Measurements from ENCODE around the gene FKRP. TPM values are rescaled to one million over a fixed set of nuclear protein-coding genes. Genes with fewer than 3 reads are reported as not detected.
A peak's percentile ranks its signal among the peaks of the same experiment; 100 is the strongest.

FKRP gene
- total and polyA plus RNA-seq, 2 of the 13 experiments (the other 11 are each of a cell fraction or from before 2014, with no cell fraction given) = 7.3 to 9.8 TPM

DNA sequence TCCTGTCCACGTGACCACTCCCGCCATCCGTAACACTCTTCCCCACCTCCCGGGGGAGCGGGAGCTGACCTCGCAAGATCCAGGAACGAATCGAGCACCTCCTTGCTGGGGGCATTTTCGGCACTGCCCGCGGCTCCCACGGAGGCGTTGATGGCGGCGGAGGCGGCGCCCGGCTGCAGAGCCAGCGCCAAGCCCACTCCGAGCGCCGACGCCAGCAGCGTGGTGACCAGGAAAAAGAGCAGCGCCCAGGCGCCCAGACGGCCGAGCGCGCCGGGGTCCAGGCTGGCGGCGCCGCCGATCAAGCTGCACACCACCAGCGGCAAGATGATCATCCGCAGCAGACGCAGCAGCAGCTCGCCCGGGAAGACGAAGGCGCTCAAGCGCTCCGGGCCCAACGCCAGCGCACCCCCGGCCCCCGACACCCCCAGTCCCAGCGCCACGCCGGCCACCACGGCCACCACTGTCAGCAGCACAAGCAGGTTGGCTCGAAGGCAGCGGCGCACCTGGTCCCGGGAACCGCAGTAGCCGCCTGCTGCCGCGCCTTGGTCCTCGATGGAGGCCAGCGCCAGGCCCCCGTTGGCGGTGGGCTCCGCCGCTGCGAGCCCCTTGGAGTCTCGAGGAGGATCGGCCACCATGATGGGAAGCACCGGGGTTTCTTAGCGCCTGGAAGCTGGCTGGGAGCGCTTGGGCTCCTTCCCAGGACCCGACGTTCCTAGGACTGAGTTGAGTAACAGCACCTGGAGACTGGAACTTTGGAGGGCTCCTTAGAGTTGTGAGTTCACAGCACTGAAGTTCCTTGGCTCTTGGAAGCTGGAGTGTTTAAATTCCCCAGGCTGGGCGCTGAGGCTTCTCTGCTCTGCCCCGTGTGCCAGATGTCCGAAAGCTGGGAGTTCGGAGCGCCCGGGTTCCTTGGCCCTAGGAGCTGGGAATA lies 41.7 kb downstream of the FKRP start (continued):
- 0 out of 2 replicates have a peak, but pooled peaks have one; percentile 10 for TF ChIP-seq NKX3-1 (CRISPR knock-in tag; IDR thresholded peaks at IDR 0.05)
- no peak for TF ChIP-seq XBP1 (CRISPR knock-in tag; IDR thresholded peaks at IDR 0.05)
- TF ChIP-seq RBM39 (IDR thresholded peaks at IDR 0.05; ENCODE audit: low read depth, low read length, poor library complexity, severe bottlenecking) = peak; percentile 32
- TF ChIP-seq ZNF329 (CRISPR knock-in tag; IDR thresholded peaks at IDR 0.05; ENCODE audit: low read depth) = 0 out of 2 replicates have a peak, but pooled peaks have one; percentile 64
- TF ChIP-seq RFX3 (CRISPR knock-in tag; IDR thresholded peaks at IDR 0.05) = no peak
- no peak for TF ChIP-seq REPIN1 (CRISPR knock-in tag; IDR thresholded peaks at IDR 0.05; ENCODE audit: borderline replicate concordance, low read depth)
- TF ChIP-seq NFE2L1 (CRISPR knock-in tag; IDR thresholded peaks at IDR 0.05; ENCODE audit: borderline replicate concordance) = no peak
- no peak for TF ChIP-seq JARID2 (CRISPR knock-in tag; IDR thresholded peaks at IDR 0.05; ENCODE audit: insufficient replicate concordance)
- TF ChIP-seq ZNF260 (CRISPR knock-in tag; IDR thresholded peaks at IDR 0.05; ENCODE audit: borderline replicate concordance, low read depth) = no peak
- TF ChIP-seq, protein P1, sequence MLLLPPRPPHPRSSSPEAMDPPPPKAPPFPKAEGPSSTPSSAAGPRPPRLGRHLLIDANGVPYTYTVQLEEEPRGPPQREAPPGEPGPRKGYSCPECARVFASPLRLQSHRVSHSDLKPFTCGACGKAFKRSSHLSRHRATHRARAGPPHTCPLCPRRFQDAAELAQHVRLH (CRISPR knock-in tag; IDR thresholded peaks at IDR 0.05; ENCODE audit: borderline replicate concordance, low read depth) = no peak
- peak; percentile 54 for TF ChIP-seq ZNF563 (CRISPR knock-in tag; IDR thresholded peaks at IDR 0.05)
- TF ChIP-seq, protein P2, sequence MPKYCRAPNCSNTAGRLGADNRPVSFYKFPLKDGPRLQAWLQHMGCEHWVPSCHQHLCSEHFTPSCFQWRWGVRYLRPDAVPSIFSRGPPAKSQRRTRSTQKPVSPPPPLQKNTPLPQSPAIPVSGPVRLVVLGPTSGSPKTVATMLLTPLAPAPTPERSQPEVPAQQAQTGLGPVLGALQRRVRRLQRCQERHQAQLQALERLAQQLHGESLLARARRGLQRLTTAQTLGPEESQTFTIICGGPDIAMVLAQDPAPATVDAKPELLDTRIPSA (CRISPR knock-in tag; IDR thresholded peaks at IDR 0.05; ENCODE audit: borderline replicate concordance) = no peak
- TF ChIP-seq ZNF234 (CRISPR knock-in tag; conservative IDR thresholded peaks at IDR 0.05) = no peak; the same call in 1 of the 2 replicates
- no peak for TF ChIP-seq ZNF562 (CRISPR knock-in tag; IDR thresholded peaks at IDR 0.05; ENCODE audit: borderline replicate concordance)
- no peak for TF ChIP-seq ZFP36L1 (CRISPR knock-in tag; IDR thresholded peaks at IDR 0.05)
- no peak for TF ChIP-seq NBN (conservative IDR thresholded peaks at IDR 0.05)
- no peak for TF ChIP-seq ADNP (CRISPR knock-in tag; IDR thresholded peaks at IDR 0.05)
- TF ChIP-seq MLLT10 (CRISPR knock-in tag; IDR thresholded peaks at IDR 0.05) = no peak
- TF ChIP-seq, protein P3, sequence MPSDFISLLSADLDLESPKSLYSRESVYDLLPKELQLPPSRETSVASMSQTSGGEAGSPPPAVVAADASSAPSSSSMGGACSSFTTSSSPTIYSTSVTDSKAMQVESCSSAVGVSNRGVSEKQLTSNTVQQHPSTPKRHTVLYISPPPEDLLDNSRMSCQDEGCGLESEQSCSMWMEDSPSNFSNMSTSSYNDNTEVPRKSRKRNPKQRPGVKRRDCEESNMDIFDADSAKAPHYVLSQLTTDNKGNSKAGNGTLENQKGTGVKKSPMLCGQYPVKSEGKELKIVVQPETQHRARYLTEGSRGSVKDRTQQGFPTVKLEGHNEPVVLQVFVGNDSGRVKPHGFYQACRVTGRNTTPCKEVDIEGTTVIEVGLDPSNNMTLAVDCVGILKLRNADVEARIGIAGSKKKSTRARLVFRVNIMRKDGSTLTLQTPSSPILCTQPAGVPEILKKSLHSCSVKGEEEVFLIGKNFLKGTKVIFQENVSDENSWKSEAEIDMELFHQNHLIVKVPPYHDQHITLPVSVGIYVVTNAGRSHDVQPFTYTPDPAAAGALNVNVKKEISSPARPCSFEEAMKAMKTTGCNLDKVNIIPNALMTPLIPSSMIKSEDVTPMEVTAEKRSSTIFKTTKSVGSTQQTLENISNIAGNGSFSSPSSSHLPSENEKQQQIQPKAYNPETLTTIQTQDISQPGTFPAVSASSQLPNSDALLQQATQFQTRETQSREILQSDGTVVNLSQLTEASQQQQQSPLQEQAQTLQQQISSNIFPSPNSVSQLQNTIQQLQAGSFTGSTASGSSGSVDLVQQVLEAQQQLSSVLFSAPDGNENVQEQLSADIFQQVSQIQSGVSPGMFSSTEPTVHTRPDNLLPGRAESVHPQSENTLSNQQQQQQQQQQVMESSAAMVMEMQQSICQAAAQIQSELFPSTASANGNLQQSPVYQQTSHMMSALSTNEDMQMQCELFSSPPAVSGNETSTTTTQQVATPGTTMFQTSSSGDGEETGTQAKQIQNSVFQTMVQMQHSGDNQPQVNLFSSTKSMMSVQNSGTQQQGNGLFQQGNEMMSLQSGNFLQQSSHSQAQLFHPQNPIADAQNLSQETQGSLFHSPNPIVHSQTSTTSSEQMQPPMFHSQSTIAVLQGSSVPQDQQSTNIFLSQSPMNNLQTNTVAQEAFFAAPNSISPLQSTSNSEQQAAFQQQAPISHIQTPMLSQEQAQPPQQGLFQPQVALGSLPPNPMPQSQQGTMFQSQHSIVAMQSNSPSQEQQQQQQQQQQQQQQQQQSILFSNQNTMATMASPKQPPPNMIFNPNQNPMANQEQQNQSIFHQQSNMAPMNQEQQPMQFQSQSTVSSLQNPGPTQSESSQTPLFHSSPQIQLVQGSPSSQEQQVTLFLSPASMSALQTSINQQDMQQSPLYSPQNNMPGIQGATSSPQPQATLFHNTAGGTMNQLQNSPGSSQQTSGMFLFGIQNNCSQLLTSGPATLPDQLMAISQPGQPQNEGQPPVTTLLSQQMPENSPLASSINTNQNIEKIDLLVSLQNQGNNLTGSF (CRISPR knock-in tag; IDR thresholded peaks at IDR 0.05) = peak; percentile 35
- TF ChIP-seq, protein P4, sequence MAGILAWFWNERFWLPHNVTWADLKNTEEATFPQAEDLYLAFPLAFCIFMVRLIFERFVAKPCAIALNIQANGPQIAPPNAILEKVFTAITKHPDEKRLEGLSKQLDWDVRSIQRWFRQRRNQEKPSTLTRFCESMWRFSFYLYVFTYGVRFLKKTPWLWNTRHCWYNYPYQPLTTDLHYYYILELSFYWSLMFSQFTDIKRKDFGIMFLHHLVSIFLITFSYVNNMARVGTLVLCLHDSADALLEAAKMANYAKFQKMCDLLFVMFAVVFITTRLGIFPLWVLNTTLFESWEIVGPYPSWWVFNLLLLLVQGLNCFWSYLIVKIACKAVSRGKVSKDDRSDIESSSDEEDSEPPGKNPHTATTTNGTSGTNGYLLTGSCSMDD (CRISPR knock-in tag; IDR thresholded peaks at IDR 0.05) = no peak
- TF ChIP-seq, protein P5, sequence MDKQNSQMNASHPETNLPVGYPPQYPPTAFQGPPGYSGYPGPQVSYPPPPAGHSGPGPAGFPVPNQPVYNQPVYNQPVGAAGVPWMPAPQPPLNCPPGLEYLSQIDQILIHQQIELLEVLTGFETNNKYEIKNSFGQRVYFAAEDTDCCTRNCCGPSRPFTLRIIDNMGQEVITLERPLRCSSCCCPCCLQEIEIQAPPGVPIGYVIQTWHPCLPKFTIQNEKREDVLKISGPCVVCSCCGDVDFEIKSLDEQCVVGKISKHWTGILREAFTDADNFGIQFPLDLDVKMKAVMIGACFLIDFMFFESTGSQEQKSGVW (CRISPR knock-in tag; IDR thresholded peaks at IDR 0.05; ENCODE audit: borderline replicate concordance) = no peak
- no peak for TF ChIP-seq CBFB (CRISPR knock-in tag; IDR thresholded peaks at IDR 0.05)
